Keratinocyte (primary cell): ENCODE measurements around the gene ITGB8. TPM values are rescaled to one million over a fixed set of nuclear protein-coding genes. Genes with fewer than 3 reads are reported as not detected.

Experiments
- DNase-seq: peaks from one replicate; pipeline ENCODE4 v3.0.0-alpha.2; 2011; ENCODE audit warnings: low read depth, missing footprints, low spot score
- FAIRE-seq: peaks from 2 replicates; lab custom pipeline; 2011; peaks lifted over from hg19 to GRCh38; lab: Jason Lieb, UNC
- H2AFZ ChIP-seq: 2 replicates; pipeline ENCODE4 v1.6.0; 2012; ENCODE audit warnings: low read length, control low read depth, inconsistent platforms; ENCODE audit not compliant: control insufficient read depth
- H3K27ac ChIP-seq: 2 replicates; pipeline ENCODE4 v1.5.1; 2011; ENCODE audit warnings: low read length; ENCODE audit not compliant: control insufficient read depth, insufficient read depth
- H3K27me3 ChIP-seq: 3 replicates; pipeline ENCODE4 v1.6.0; 2011; ENCODE audit warnings: low read length; ENCODE audit not compliant: control insufficient read depth, insufficient read depth; ENCODE audit errors: extremely low read depth
- H3K36me3 ChIP-seq, 2 experiments: 2 replicates in 1 of 2; 3 replicates in 1 of 2; pipeline ENCODE4 v1.5.1; 2011; ENCODE audit warnings: low read length in 2 of 2, mild to moderate bottlenecking in 1 of 2; ENCODE audit not compliant: control insufficient read depth in 2 of 2, insufficient read depth in 2 of 2; ENCODE audit errors: extremely low read depth in 1 of 2
- H3K4me1 ChIP-seq: 3 replicates; pipeline ENCODE4 v1.5.1; 2011; ENCODE audit warnings: low read length; ENCODE audit not compliant: control insufficient read depth, insufficient read depth; ENCODE audit errors: extremely low read depth
- H3K4me2 ChIP-seq: 3 replicates; pipeline ENCODE4 v1.6.0; 2011; ENCODE audit warnings: low read depth, low read length; ENCODE audit not compliant: control insufficient read depth, insufficient read depth; ENCODE audit errors: extremely low read depth
- H3K4me3 ChIP-seq, 3 experiments: fragments of 200-600 bp in 1 of 3; sonication (generic) in 1 of 3; 2 replicates in 2 of 3; 3 replicates in 1 of 3; pipeline ENCODE4 v1.5.1; 2011 to 2016; ENCODE audit warnings: low read length in 3 of 3, mild to moderate bottlenecking in 3 of 3, control low read depth in 2 of 3, inconsistent platforms in 1 of 3, low read depth in 1 of 3, mixed read lengths in 1 of 3, mixed run types in 1 of 3, moderate library complexity in 1 of 3; ENCODE audit not compliant: control insufficient read depth in 2 of 3, insufficient read depth in 2 of 3; ENCODE audit errors: extremely low read depth in 1 of 3
- H3K79me2 ChIP-seq: 2 replicates; pipeline ENCODE4 v1.6.0; 2012; ENCODE audit warnings: low read length; ENCODE audit not compliant: control insufficient read depth, insufficient read depth
- H3K9ac ChIP-seq: 3 replicates; pipeline ENCODE4 v1.6.0; 2011; ENCODE audit warnings: low read length; ENCODE audit not compliant: control insufficient read depth, insufficient read depth; ENCODE audit errors: extremely low read depth
- H3K9me1 ChIP-seq: 3 replicates; pipeline ENCODE4 v1.6.0; 2011; ENCODE audit warnings: low read length; ENCODE audit not compliant: control insufficient read depth, insufficient read depth; ENCODE audit errors: extremely low read depth
- H3K9me3 ChIP-seq: 2 replicates; pipeline ENCODE4 v1.5.1; 2012; ENCODE audit warnings: low read depth, low read length; ENCODE audit not compliant: control insufficient read depth
- H4K20me1 ChIP-seq: 3 replicates; pipeline ENCODE4 v1.6.0; 2011; ENCODE audit warnings: low read length; ENCODE audit not compliant: control insufficient read depth, insufficient read depth; ENCODE audit errors: extremely low read depth
- CTCF ChIP-seq, 3 experiments: IDR thresholded peaks in 1 of 3; conservative IDR thresholded peaks in 1 of 3; optimal IDR thresholded peaks in 1 of 3; 2 replicates in 2 of 3; 3 replicates in 1 of 3; pipeline versions ENCODE3 to v1.5.1; 2011; ENCODE audit warnings: low read length in 3 of 3, mild to moderate bottlenecking in 3 of 3, moderate library complexity in 2 of 3, control low read depth in 1 of 3, inconsistent platforms in 1 of 3; ENCODE audit not compliant: insufficient read depth in 2 of 3; ENCODE audit errors: extremely low read depth in 1 of 3
- EZH2 ChIP-seq: IDR thresholded peaks from one replicate; pipeline ENCODE4 v1.6.1; 2012; ENCODE audit warnings: inconsistent platforms, mild to moderate bottlenecking, low read length, moderate library complexity
- dilution Hi-C: fragments of 300-500 bp; cut with MboI; formaldehyde crosslinking; loops from one replicate; pipeline ENCODE4 v1.7.0; 2020; ENCODE audit warnings: low sequenced_read_pairs; ENCODE audit not compliant: extremely low pct_ligation_motif_present
- polyA plus RNA-seq, 5 experiments: library from polyadenylated mRNA; depleted of rRNA in 3 of 5; stranded (reverse) in 3 of 5; stranded (forward) in 1 of 5; unstranded in 1 of 5; fragments of >200 nt; gene quantifications; 1 replicate in 1 of 5; 2 replicates in 3 of 5; 3 replicates in 1 of 5; pipeline versions ENCODE4 v1.2.1 to v1.2.3, GENCODE V29; 2011 to 2012; ENCODE audit warnings: missing spikeins in 2 of 5, low read depth in 1 of 5, low replicate concordance in 1 of 5

Gene ITGB8
- polyA plus RNA-seq, 1 donor (not counting 4 experiments of a cell fraction or from before 2014, with no cell fraction given) = 10.9 TPM

GRCh38 chr7:20327055-20327454 lies 3.6 kb upstream of the ITGB8 start:
- no peak overlapping the region for H3K4me2 ChIP-seq
- dilution Hi-C loops = no loop called here
- H4K20me1 ChIP-seq = no peaks in the 10 kb centered on the region
- no peak overlapping the region for H3K9ac ChIP-seq
- H3K9me1 ChIP-seq = no peaks in the 10 kb centered on the region
- H3K79me2 ChIP-seq = peaks cover 12% of the 10 kb centered on the region
- H3K4me3 ChIP-seq = no peak overlapping the region
- peaks cover 14% of the 10 kb centered on the region for H3K4me1 ChIP-seq
- DNase-seq = no peak
- no peaks in the 10 kb centered on the region for H3K36me3 ChIP-seq
- FAIRE-seq = no peak
- H2AFZ ChIP-seq = no peak overlapping the region
- peak overlapping the region; percentile 18 for H3K27ac ChIP-seq
- H3K9me3 ChIP-seq = no peaks in the 10 kb centered on the region
- H3K27me3 ChIP-seq = no peaks in the 10 kb centered on the region
- TF ChIP-seq EZH2 = no peak

GRCh38 chr7:20328027-20328426 lies 2.7 kb upstream of the ITGB8 start:
- Histone ChIP-seq H3K79me2 (peaks cover 21% of the 10 kb centered on the region), H3K4me1 (peaks cover 14% of the 10 kb centered on the region), H3K4me3 (no peak overlapping the region), H3K9ac (no peak overlapping the region), H4K20me1 (no peaks in the 10 kb centered on the region), H3K27me3 (no peaks in the 10 kb centered on the region), H3K9me1 (no peaks in the 10 kb centered on the region), H3K27ac (no peak overlapping the region), H2AFZ (no peak overlapping the region), H3K9me3 (no peaks in the 10 kb centered on the region), H3K36me3 (no peaks in the 10 kb centered on the region), H3K4me2 (no peak overlapping the region)
- dilution Hi-C loops = no loop called here
- DNase-seq = no peak
- TF ChIP-seq CTCF (optimal IDR thresholded peaks at IDR 0.05 in 1 of 3, IDR thresholded peaks at IDR 0.05 in 1 of 3, conservative IDR thresholded peaks at IDR 0.05 in 1 of 3; ENCODE audit: extremely low read depth in 1 of 3, insufficient read depth in 2 of 3, low read length in 3 of 3) (no peak), EZH2 (no peak)
- FAIRE-seq = no peak

GRCh38 chr7:20328692-20329091 lies 2.0 kb upstream of the ITGB8 start:
- no peaks in the 10 kb centered on the region for H3K27me3 ChIP-seq
- FAIRE-seq (no peak), DNase-seq (no peak)
- H3K27ac ChIP-seq = peak overlapping the region; percentile 98
- peak overlapping the region; percentile 96 for H3K9ac ChIP-seq
- H3K9me3 ChIP-seq = no peaks in the 10 kb centered on the region
- no peaks in the 10 kb centered on the region for H3K36me3 ChIP-seq
- TF ChIP-seq CTCF (optimal IDR thresholded peaks at IDR 0.05 in 1 of 3, IDR thresholded peaks at IDR 0.05 in 1 of 3, conservative IDR thresholded peaks at IDR 0.05 in 1 of 3; ENCODE audit: extremely low read depth in 1 of 3, insufficient read depth in 2 of 3, low read length in 3 of 3) (no peak), EZH2 (no peak)
- dilution Hi-C loops = no loop called here
- peak overlapping the region; percentile 99 for H3K4me2 ChIP-seq
- no peak overlapping the region for H2AFZ ChIP-seq
- H3K79me2 ChIP-seq = peaks cover 28% of the 10 kb centered on the region
- H4K20me1 ChIP-seq = no peaks in the 10 kb centered on the region
- peaks cover 19% of the 10 kb centered on the region for H3K4me1 ChIP-seq
- H3K9me1 ChIP-seq = no peaks in the 10 kb centered on the region
- H3K4me3 ChIP-seq = peak overlapping the region in 2 of 3 experiments; percentile 92 to 94
